ENCODE results near the gene SLX4IP.

The SLX4IP gene

GRCh38 chr20:10675450-10675848 lies 240.3 kb downstream of the SLX4IP start:
- DNase-seq (ENCODE audit: low read depth in 1 of 2, low spot score in 1 of 2): no peak
- in situ Hi-C loops (cut with HindIII; ENCODE audit: low pct_unique_long_range_greater_than_20kb, low sequenced_read_pairs): no loop called here
- no peak for TF ChIP-seq JUND (IDR thresholded peaks at IDR 0.05; ENCODE audit: low read depth)

GRCh38 chr20:10676518-10676917 lies 241.4 kb downstream of the SLX4IP start:
- no peak for DNase-seq (ENCODE audit: low read depth in 1 of 2, low spot score in 1 of 2)
- no peak for TF ChIP-seq JUND (IDR thresholded peaks at IDR 0.05; ENCODE audit: low read depth)
- in situ Hi-C loops (cut with HindIII; ENCODE audit: low pct_unique_long_range_greater_than_20kb, low sequenced_read_pairs): no loop called here
